Loucy (cell line): ENCODE results near the gene PRM3.

Source experiments
- H2AFZ ChIP-seq: fragments of 200-600 bp; sonication (generic); 2 replicates; pipeline ENCODE4 v1.6.0; 2016; ENCODE audit warnings: antibody characterized with exemption, mild to moderate bottlenecking, low read length, moderate library complexity
- H3F3A ChIP-seq: fragments of 200-600 bp; 2 replicates; pipeline ENCODE4 v1.6.0; 2016; ENCODE audit warnings: antibody characterized with exemption, low read depth, mild to moderate bottlenecking
- H3K27me3 ChIP-seq: fragments of 200-600 bp; sonication (generic); 2 replicates; pipeline ENCODE4 v1.6.1; 2014; ENCODE audit warnings: low read length, mild to moderate bottlenecking; ENCODE audit not compliant: insufficient read depth, poor library complexity, severe bottlenecking
- H3K36me3 ChIP-seq: fragments of 200-600 bp; sonication (generic); 2 replicates; pipeline ENCODE4 v1.6.1; 2016; ENCODE audit warnings: low read length; ENCODE audit not compliant: insufficient read depth
- H3K4me1 ChIP-seq: fragments of 200-600 bp; sonication (generic); 2 replicates; pipeline ENCODE4 v1.5.1; 2014; ENCODE audit warnings: low read length, mild to moderate bottlenecking; ENCODE audit not compliant: insufficient read depth, poor library complexity, severe bottlenecking
- H3K4me2 ChIP-seq: fragments of 200-600 bp; sonication (generic); 2 replicates; pipeline ENCODE4 v1.6.0; 2014; ENCODE audit warnings: antibody characterized with exemption, low read length, low read depth, mild to moderate bottlenecking; ENCODE audit not compliant: poor library complexity, severe bottlenecking
- H3K4me3 ChIP-seq: fragments of 200-600 bp; sonication (generic); 2 replicates; pipeline ENCODE4 v1.5.1; 2014; ENCODE audit warnings: low read length, mild to moderate bottlenecking, mixed read lengths; ENCODE audit not compliant: poor library complexity, severe bottlenecking
- H3K79me2 ChIP-seq: fragments of 200-600 bp; sonication (generic); 2 replicates; pipeline ENCODE4 v1.6.1; 2014; ENCODE audit warnings: low read length; ENCODE audit not compliant: insufficient read depth
- H3K9ac ChIP-seq: fragments of 200-600 bp; sonication (generic); 2 replicates; pipeline ENCODE4 v1.6.0; 2014; ENCODE audit warnings: mild to moderate bottlenecking, low read depth, low read length, moderate library complexity; ENCODE audit not compliant: poor library complexity, severe bottlenecking
- H3K9me2 ChIP-seq: fragments of 200-600 bp; sonication (generic); replicated peaks from 2 replicates; pipeline ENCODE4 v1.6.1; 2016; ENCODE audit warnings: low read depth, low read length, mixed read lengths
- H3K9me3 ChIP-seq: fragments of 200-600 bp; sonication (generic); 2 replicates; pipeline ENCODE4 v1.6.1; 2014; ENCODE audit warnings: mild to moderate bottlenecking, antibody characterized with exemption, low read length, low read depth; ENCODE audit not compliant: insufficient read depth
- H4K20me1 ChIP-seq: fragments of 200-600 bp; sonication (generic); 2 replicates; pipeline ENCODE4 v1.6.0; 2014; ENCODE audit warnings: antibody characterized with exemption, low read length, mild to moderate bottlenecking; ENCODE audit not compliant: insufficient read depth, poor library complexity, severe bottlenecking
- EZH2phosphoT487 ChIP-seq: fragments of 200-600 bp; IDR thresholded peaks from 2 replicates; pipeline ENCODE4 v1.6.1; 2018; ENCODE audit warnings: antibody characterized with exemption, mild to moderate bottlenecking, moderate library complexity, borderline replicate concordance
- TF ChIP-seq, protein P1 (sequence below): fragments of 200-600 bp; sonication (generic); conservative IDR thresholded peaks from 2 replicates; pipeline ENCODE4 v1.5.1; 2014; ENCODE audit warnings: mild to moderate bottlenecking, antibody characterized with exemption, low read length

The PRM3 gene, protein sequence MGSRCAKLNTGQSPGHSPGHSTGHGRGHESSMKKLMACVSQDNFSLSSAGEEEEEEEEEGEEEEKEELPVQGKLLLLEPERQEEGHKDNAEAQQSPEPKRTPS

DNA sequence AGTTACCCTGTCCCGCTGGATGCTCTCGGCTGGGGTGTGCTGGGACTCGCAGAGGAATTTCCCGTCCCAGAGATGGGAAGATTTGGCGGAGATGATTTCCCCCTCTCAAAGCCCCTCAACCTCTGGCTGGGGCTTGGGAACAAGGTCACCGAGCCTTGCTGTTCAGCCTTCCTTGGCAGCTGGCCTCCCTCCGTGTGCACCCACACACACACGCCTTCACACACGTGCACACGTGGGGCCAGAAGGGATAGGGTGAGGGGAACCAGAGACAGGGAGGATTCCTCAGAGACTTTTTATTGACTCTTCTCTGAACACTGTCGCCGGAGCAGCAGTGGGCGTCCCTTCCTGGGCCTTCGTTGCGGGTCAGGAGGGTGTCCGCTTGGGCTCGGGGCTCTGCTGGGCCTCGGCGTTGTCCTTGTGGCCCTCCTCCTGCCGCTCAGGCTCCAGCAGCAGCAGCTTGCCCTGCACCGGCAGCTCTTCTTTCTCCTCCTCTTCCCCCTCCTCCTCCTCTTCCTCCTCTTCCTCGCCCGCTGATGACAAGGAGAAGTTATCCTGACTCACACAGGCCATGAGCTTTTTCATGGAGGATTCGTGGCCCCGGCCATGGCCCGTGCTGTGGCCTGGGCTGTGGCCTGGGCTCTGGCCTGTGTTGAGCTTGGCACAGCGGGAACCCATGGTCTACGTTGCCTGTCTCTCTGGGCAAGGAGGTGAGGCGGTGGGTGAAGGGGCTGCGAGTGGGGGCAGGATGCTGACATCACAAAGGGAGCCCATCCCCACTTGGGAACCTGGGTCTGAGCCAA, at the start of gene PRM3:
Gene PRM3, minus strand, starts transcription at position 709 of the 800 bp plus-strand sequence. Its CDS starts 34 bp downstream, at position 675.
- Histone ChIP-seq H3K4me1 (no peaks in the 10 kb centered on the region), H3K9me3 (no peaks in the 10 kb centered on the region), H3K9me2 (no peaks in the 10 kb centered on the region), H3K27me3 (no peaks in the 10 kb centered on the region), H2AFZ (no peak within 1 kb of the TSS), H3F3A (no peaks in the 10 kb centered on the region), H3K4me3 (no peak within 1 kb of the TSS), H3K79me2 (no peaks in the 10 kb centered on the region), H4K20me1 (no peaks in the 10 kb centered on the region), H3K4me2 (no peak within 1 kb of the TSS), H3K9ac (no peak within 1 kb of the TSS), H3K36me3 (no peaks in the 10 kb centered on the region)
- TF ChIP-seq EZH2phosphoT487: no peak
- TF ChIP-seq, protein P1, sequence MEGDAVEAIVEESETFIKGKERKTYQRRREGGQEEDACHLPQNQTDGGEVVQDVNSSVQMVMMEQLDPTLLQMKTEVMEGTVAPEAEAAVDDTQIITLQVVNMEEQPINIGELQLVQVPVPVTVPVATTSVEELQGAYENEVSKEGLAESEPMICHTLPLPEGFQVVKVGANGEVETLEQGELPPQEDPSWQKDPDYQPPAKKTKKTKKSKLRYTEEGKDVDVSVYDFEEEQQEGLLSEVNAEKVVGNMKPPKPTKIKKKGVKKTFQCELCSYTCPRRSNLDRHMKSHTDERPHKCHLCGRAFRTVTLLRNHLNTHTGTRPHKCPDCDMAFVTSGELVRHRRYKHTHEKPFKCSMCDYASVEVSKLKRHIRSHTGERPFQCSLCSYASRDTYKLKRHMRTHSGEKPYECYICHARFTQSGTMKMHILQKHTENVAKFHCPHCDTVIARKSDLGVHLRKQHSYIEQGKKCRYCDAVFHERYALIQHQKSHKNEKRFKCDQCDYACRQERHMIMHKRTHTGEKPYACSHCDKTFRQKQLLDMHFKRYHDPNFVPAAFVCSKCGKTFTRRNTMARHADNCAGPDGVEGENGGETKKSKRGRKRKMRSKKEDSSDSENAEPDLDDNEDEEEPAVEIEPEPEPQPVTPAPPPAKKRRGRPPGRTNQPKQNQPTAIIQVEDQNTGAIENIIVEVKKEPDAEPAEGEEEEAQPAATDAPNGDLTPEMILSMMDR: no peak

DNA sequence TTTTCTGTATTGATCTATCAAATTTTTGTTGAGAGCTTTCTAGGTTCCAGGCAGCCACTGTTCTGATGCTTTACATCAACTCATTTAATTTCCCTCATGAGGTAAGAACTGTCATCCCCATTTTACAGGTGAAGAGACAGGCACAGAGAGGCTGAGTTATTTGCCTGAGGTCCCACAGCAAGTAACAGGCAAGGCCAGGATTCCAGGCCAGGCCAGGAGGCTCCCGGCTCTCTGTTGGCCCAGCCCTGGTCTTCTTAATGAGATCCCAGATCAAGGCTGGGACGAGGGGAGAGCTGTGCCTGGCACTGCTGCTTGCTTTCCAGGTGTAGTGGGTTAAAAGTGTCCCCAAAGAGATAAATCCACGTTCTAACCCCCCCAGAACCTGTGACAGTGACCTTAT, 49.4 kb upstream of the PRM3 start:
- no peaks in the 10 kb centered on the region for H3K27me3 ChIP-seq
- no peaks in the 10 kb centered on the region for H4K20me1 ChIP-seq
- H3K9me2 ChIP-seq: no peaks in the 10 kb centered on the region
- no peak overlapping the region for H3K9ac ChIP-seq
- H3K4me2 ChIP-seq: no peak overlapping the region
- no peaks in the 10 kb centered on the region for H3K4me1 ChIP-seq
- TF ChIP-seq, protein P1: no peak
- TF ChIP-seq EZH2phosphoT487: no peak
- H3K9me3 ChIP-seq: no peaks in the 10 kb centered on the region
- no peaks in the 10 kb centered on the region for H3K79me2 ChIP-seq
- H2AFZ ChIP-seq: no peak overlapping the region
- no peaks in the 10 kb centered on the region for H3K36me3 ChIP-seq
- no peak overlapping the region for H3K4me3 ChIP-seq
- no peaks in the 10 kb centered on the region for H3F3A ChIP-seq

DNA sequence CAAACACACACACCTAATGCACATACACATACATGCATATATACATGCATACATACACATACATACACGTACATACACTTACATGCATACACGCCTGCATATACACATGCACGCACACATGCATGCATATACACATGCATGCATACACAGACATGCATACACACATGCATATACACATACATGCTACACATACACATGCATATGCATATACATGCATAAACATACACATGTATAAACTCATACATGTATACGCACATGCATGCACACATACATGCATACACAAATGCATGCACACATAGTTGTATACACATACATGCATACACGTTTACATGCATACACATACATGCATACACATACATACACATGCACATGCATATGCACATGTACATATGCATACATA, 48.2 kb upstream of the PRM3 start:
- Histone ChIP-seq H3K36me3 (no peaks in the 10 kb centered on the region), H3K79me2 (no peaks in the 10 kb centered on the region), H3K4me2 (no peak overlapping the region), H3F3A (no peaks in the 10 kb centered on the region), H2AFZ (no peak overlapping the region), H3K4me3 (no peak overlapping the region), H3K9me2 (no peaks in the 10 kb centered on the region), H3K4me1 (no peaks in the 10 kb centered on the region), H4K20me1 (no peaks in the 10 kb centered on the region), H3K9me3 (no peaks in the 10 kb centered on the region), H3K27me3 (no peaks in the 10 kb centered on the region), H3K9ac (no peak overlapping the region)
- TF ChIP-seq EZH2phosphoT487: no peak
- TF ChIP-seq, protein P1: no peak
